Uterus (tissue), 2 donors: ENCODE results near the gene PLOD2.

Experiments
- CTCF ChIP-seq, 4 experiments: fragments of 200-600 bp in 2 of 4; fragments of 450-650 bp in 2 of 4; sonication (generic) in 2 of 4; IDR thresholded peaks; one replicate each; pipeline ENCODE4 v1.5.1; 2016 to 2019; ENCODE audit warnings: antibody characterized with exemption in 4 of 4, mild to moderate bottlenecking in 2 of 4, moderate library complexity in 1 of 4
- POLR2A ChIP-seq, 2 donors: fragments of 450-650 bp; IDR thresholded peaks; one replicate each; pipeline ENCODE4 v1.6.1; 2016; ENCODE audit warnings: antibody characterized with exemption in 2 of 2, mild to moderate bottlenecking in 1 of 2, moderate library complexity in 1 of 2

GRCh38 chr3:146166415-146166821 is 5.4 kb upstream of the PLOD2 start:
- TF ChIP-seq CTCF (IDR thresholded peaks at IDR 0.05) (no peak), POLR2A (IDR thresholded peaks at IDR 0.05) (no peak)
